ENCODE measurements around the gene SH2D2A.
A peak's percentile ranks its signal among the peaks of the same experiment; 100 is the strongest.

The SH2D2A gene

DNA sequence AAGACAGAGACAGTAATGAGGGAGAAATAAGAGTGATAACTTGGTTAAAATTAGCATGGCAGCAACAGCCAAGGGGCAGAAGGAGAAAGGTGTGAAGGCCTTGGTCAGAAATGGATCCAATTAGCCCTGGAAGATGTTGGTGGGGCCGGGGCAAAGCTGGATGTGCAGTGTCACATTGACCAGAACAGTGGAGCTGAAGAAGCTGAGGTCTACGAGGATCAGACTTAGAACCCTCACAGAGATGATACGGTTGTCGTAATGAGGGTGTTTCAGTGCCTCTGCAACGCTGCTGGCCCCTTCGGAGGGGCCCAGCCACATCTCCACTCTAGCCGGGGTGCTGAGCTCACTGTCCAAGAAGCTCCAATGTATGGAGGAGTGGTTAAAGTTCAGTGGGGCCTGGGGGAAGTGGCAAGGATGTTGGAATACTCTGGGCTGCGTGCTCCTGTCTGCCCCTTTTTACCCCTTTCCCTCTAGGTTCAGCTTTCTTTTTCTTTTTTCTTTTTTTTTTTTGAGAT lies 14.2 kb downstream of the SH2D2A start:
- DNase-seq, result no peak

DNA sequence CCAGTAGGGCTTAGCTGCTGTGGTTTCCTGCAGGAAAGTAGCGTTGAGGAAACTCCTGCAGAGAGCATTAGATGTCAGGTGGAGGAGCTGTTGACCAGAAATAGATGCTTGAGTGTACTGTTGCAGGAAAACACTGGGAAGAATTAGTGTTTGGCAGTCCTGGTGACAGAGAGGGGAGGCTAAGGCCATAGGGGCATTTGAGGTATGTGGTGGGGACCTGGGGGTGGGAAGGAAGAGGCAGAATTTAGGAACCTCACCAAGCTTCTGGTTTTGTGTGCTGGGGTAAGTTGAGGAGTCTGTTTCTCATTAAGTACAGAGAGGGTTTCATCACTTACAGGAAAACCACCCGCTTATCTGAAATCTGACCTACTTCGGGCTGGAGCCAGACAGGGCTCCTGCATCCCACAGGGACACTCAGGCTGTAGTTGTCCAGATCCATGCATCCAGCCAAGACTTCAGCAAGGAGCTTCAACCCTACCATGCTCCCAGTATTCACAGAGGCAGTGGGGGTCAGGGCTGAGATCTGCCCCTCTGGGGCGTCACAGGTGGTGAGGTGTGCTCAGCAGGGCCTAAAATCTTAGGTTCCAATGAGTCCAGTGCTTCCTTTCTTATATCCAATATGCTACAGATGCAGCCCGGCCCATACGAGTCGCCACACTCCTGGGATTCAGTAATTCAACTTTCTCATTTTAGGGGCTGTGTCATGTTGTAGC lies 15.1 kb downstream of the SH2D2A start:
- no peak for DNase-seq

- no peak for DNase-seq
Observed at GRCh38 chr1:156797212-156797871, 19.3 kb downstream of the SH2D2A start.

- DNase-seq, result no peak
Observed at GRCh38 chr1:156796340-156797097, 20.1 kb downstream of the SH2D2A start.

DNA sequence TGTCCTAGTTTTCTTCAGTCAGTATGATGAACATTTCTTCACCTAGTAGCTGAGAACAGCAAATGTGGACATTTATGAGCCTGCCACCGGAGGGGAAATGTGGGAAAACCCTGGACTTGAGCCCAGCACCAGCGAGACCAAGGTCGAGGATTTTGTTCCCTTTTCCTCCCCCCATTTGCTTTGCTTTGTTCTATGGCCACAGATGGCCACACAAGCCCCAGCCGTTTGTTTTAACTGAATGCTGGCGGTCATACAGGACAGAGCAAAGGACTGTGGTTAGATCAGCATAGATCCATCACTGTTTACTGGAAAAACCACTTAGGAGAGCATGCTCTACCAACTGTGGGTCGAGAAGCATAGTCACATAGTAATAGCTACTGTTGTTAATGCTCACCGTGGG lies 20.9 kb downstream of the SH2D2A start:
- DNase-seq, result no peak

DNA sequence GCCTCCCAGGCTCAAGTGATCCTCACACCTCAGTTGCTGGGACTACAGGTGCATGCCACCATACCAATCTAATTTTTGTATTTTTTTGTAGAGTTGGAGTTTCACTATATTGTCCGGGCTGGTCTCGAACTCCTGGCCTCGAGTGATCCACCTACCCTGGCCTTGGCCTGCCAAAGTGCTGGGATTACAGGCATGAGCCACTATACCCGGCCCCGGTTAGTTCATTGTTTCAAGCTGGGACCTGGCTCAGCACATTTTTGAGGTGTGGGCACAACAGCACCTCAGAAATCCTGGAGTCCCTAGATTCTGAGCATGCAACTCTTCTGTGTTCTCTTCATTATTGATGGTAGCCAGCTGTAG lies 21.3 kb downstream of the SH2D2A start:
- DNase-seq, result no peak

DNA sequence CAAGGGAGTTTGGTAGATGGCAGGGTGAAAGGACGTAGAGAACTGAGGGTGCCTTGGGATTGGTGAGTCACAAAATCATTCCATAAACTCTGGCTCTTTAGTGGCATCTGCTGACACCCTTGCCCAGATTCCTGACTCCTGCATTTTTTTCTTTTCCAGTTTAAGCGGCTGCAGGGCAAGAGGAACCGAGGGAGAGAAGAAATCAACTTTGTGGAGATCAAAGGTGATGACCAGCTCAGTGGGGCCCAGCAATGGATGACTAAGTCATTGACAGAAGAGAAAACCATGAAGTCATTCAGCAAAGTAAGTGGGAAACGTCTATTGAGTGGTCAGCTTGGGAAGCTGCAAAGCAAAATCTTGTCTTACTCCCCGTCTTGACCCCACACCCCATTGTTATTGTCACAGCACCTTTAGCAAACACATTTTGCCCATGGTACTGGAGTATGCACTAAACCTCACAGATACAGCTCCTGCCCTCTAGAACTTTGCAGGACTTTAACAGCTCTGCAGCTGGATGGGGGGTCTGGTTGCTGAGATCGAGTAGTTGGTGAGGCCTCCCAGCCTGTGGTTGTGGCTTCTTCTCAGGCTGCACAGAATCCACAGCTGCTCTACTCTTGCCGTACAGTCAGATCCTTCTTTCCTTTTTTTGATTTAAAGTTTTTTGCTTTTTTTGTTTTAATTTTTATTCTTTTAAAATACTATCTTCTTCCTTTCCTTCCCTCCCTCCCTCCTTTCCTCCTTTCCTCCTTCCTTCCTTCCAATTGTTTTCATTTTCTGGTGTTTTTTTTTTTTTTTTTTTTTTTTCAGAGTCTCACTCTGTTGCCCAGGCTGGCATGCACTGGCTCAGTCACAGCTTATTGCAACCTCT lies 21.9 kb downstream of the SH2D2A start:
- no peak for DNase-seq

GRCh38 chr1:156789621-156790318 lies 26.9 kb downstream of the SH2D2A start:
- DNase-seq, result no peak

- no peak for DNase-seq
Observed at GRCh38 chr1:156788136-156788535, 28.5 kb downstream of the SH2D2A start.

DNA sequence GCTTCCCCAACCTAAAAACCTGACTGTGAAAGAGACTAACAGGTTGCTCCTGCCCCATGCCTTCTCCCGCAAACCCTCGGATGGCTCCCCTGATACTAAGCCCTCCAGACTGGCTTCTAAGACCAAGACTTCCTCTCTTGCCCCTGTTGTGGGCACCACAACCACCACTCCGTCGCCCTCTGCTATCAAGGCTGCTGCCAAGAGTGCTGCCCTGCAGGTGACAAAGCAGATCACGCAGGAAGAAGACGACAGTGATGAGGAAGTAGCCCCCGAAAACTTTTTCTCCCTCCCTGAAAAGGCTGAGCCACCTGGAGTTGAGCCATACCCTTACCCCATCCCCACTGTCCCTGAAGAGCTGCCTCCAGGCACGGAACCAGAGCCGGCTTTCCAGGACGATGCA lies 30.0 kb downstream of the SH2D2A start:
- no peak for DNase-seq

DNA sequence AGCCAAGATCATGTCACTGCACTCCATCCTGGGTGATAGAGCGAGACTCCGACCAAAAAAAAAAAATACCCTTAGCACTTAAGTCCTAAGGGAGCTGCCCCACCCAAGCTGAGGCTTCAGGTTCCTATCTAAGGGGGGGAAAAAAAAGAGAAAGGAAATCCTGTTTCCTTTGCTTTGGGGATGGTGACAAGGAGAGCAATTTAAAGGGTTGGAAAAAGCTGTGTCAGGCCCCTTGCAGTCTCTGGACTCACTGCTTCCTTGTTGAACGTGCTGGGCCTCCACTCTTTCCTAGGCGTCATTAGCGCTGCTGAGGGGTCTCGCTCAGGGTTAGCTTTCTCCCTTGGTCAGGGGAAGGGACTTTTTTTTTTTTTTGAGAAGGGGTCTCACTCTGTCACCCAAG lies 31.2 kb downstream of the SH2D2A start:
- no peak for DNase-seq

GRCh38 chr1:156781585-156782186 lies 35.0 kb downstream of the SH2D2A start:
- no peak for DNase-seq

DNA sequence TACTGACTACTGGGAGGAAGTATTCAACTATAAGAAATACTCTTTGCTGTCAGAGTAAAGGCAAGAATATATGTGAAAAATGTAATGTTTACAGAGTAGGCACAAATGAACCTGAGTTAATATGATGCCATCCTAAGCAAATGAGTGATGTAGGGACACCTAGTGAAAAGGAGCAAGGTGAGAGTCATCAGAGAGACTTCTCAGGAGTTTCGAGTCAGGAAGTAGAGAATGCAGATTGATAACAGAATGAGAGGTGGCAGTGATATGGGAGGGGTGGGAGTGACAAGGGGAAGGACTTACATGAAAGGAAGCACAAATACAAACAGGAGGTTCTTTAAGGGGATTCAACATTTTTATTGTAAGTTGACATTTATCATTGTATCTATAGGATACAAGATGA lies 39.1 kb downstream of the SH2D2A start:
- DNase-seq, result no peak

GRCh38 chr1:156776942-156777341 lies 39.7 kb downstream of the SH2D2A start:
- DNase-seq, result no peak

- no peak for DNase-seq
Observed at GRCh38 chr1:156775799-156776198, 40.8 kb downstream of the SH2D2A start.

DNA sequence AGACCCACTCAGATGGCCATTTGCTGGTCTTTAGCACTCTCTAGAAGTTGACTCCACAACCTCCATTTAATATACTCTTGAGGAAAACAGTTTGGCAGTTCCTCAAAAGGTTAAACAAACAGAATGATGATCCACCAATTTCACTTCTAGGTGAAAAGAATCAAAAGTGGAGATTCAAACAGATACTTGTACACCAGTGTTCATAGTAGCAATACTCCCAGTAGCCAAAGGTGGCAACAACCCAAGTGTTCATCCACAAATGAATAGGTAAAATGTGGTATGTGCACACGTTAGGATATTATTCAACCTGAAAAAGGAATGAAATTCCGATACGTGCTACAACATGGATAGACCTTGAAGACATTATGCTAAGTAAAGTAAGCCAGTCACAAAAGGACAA lies 43.0 kb downstream of the SH2D2A start:
- no peak for DNase-seq

- no peak for DNase-seq
Observed at GRCh38 chr1:156772728-156773497, 43.7 kb downstream of the SH2D2A start.

DNA sequence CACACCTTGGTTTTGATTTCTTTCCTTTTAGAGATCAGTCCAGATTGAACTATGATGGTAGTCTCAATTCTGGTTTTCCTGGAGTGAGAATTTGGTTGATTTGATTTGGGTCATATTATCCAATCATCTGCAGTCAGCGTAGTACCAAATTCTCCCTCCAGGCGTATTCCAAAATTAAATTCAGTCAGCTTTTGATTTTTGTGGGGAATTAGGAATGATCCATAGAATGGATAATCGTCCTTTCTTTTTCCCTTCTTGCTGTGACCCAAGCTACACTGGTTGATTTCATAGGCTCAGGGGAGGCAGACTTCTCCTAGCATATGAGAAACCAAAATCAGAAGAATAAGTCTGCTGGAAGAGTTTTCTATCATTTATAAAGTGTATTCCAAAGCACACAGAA lies 44.4 kb downstream of the SH2D2A start:
- no peak for DNase-seq

DNA sequence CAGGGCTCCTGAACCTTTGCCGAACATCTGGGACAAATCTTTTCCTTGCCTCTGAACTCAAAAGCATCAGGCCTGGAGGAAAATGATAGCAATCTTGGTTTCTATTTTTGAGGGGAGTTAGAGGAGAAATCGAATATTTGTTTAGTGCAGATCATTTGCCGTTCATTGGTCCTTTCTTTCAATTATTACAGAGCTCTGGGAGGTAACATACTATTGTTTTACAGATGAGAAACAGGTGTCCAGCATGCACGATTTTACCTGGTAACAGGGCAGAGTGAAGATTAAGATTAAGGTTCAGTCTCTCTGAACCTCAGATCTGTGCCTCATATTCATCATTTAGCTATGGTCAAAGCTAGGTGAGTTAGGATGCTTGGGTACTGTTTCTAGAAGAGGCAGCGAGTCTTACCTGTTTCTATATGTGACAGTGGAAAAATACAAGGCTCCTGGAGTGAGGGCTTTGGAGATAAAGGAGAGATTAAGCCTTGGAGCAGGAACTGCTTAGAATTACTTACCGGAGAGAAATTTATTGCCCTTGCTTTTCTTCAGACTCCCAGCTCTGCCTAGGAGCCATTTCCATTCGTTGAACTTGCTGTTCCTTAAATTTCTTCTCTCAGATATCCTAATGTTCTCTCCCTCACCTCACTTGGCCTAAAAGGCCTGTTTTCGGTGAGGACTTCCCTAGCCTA lies 47.9 kb downstream of the SH2D2A start:
- no peak for DNase-seq

- DNase-seq, result peak; percentile 60
Observed at GRCh38 chr1:156767879-156768604, 48.6 kb downstream of the SH2D2A start.

Measured in NK-92 treated with Interleukin-12 subunit alpha and Interleukin-12 subunit beta, amount 100 ng/mL, for 24 hours (cell line).